A549 (cell line): Measurements from ENCODE around the gene PPP2R3C.

Experiments used
- CBX2 ChIP-seq: fragments of 200-600 bp; sonication (generic); IDR thresholded peaks from 2 replicates; pipeline ENCODE4 v1.6.1; 2016; ENCODE audit warnings: low read depth, mild to moderate bottlenecking, borderline replicate concordance
- CEBPB ChIP-seq, 2 experiments: fragments of >200 bp in 1 of 2; sonication (Bioruptor Twin) in 1 of 2; formaldehyde crosslinking in 1 of 2; IDR thresholded peaks; 2 replicates each; pipeline ENCODE4 v1.6.1; 2012 to 2016
- CHD2 ChIP-seq: fragments of 150-350 bp; IDR thresholded peaks from 2 replicates; pipeline ENCODE4 v1.6.1; 2014; ENCODE audit warnings: low read length; ENCODE audit not compliant: partially characterized antibody
- CHD4 ChIP-seq: fragments of 200-600 bp; sonication (generic); IDR thresholded peaks from 2 replicates; pipeline ENCODE4 v1.6.1; 2016; ENCODE audit warnings: antibody characterized with exemption, mild to moderate bottlenecking, borderline replicate concordance
- JUNB ChIP-seq: fragments of >200 bp; sonication (Bioruptor Twin); formaldehyde crosslinking; IDR thresholded peaks from 2 replicates; pipeline ENCODE4 v1.6.1; 2016
- MAZ ChIP-seq: fragments of 150-350 bp; IDR thresholded peaks from 2 replicates; pipeline ENCODE4 v1.6.1; 2014; ENCODE audit warnings: antibody characterized with exemption, low read depth, low read length, borderline replicate concordance
- PHF8 ChIP-seq: fragments of 200-600 bp; sonication (generic); IDR thresholded peaks from 2 replicates; pipeline ENCODE4 v1.6.1; 2016; ENCODE audit warnings: low read depth, mild to moderate bottlenecking, antibody characterized with exemption, moderate library complexity, borderline replicate concordance
- POLR2A ChIP-seq: IDR thresholded peaks from 2 replicates; pipeline ENCODE4 v1.6.1; 2012; ENCODE audit warnings: mild to moderate bottlenecking, low read length
- RAD21 ChIP-seq, 2 experiments: fragments of >200 bp in 1 of 2; sonication (Bioruptor Twin) in 1 of 2; formaldehyde crosslinking in 1 of 2; IDR thresholded peaks in 1 of 2; conservative IDR thresholded peaks in 1 of 2; 2 replicates in 1 of 2; 3 replicates in 1 of 2; pipeline ENCODE4 v1.6.1; 2012 to 2018; ENCODE audit warnings: inconsistent platforms in 1 of 2
- RCOR1 ChIP-seq: fragments of 150-350 bp; IDR thresholded peaks from 2 replicates; pipeline ENCODE4 v1.6.1; 2014; ENCODE audit warnings: antibody characterized with exemption, low read length, low read depth
- SMC3 ChIP-seq: fragments of >200 bp; sonication (Bioruptor Twin); formaldehyde crosslinking; IDR thresholded peaks from 3 replicates; pipeline ENCODE4 v1.6.1; 2018; ENCODE audit warnings: inconsistent platforms
- TF ChIP-seq, protein P1 (sequence below): fragments of >200 bp; sonication (Bioruptor Twin); formaldehyde crosslinking; IDR thresholded peaks from 3 replicates; pipeline ENCODE4 v1.5.1; 2016

GRCh38 chr14:35161231-35161630, 39.4 kb upstream of the PPP2R3C start:
- TF ChIP-seq, protein P1, sequence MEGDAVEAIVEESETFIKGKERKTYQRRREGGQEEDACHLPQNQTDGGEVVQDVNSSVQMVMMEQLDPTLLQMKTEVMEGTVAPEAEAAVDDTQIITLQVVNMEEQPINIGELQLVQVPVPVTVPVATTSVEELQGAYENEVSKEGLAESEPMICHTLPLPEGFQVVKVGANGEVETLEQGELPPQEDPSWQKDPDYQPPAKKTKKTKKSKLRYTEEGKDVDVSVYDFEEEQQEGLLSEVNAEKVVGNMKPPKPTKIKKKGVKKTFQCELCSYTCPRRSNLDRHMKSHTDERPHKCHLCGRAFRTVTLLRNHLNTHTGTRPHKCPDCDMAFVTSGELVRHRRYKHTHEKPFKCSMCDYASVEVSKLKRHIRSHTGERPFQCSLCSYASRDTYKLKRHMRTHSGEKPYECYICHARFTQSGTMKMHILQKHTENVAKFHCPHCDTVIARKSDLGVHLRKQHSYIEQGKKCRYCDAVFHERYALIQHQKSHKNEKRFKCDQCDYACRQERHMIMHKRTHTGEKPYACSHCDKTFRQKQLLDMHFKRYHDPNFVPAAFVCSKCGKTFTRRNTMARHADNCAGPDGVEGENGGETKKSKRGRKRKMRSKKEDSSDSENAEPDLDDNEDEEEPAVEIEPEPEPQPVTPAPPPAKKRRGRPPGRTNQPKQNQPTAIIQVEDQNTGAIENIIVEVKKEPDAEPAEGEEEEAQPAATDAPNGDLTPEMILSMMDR, result no peak
- no peak for TF ChIP-seq CEBPB (IDR thresholded peaks at IDR 0.05)
- TF ChIP-seq CHD2, result no peak
- TF ChIP-seq PHF8, result no peak
- no peak for TF ChIP-seq RAD21 (conservative IDR thresholded peaks at IDR 0.05 in 1 of 2, IDR thresholded peaks at IDR 0.05 in 1 of 2)
- TF ChIP-seq SMC3, result no peak
- TF ChIP-seq MAZ, result no peak
- no peak for TF ChIP-seq JUNB
- TF ChIP-seq CBX2, result no peak
- no peak for TF ChIP-seq POLR2A
- TF ChIP-seq RCOR1, result no peak
- no peak for TF ChIP-seq CHD4
